ENCODE results near the gene PRB4.
"Not testable (repeated sequence)": the region's sequence is repeated elsewhere in the genome, so short reads cannot be mapped to it uniquely, and the experiment has no call there.

The PRB4 gene

GRCh38 chr12:11310336-11310735, at the start of gene PRB4:
TSS of gene PRB4 (minus strand) at chr12:11310436. CDS start at chr12:11310398, 38 bp downstream.
- TF ChIP-seq ZFX (IDR thresholded peaks at IDR 0.05; ENCODE audit: borderline replicate concordance) (no peak), CTCF (IDR thresholded peaks at IDR 0.05) (no peak)
- no peak within 1 kb of the TSS for H3K27ac ChIP-seq

- not testable (repeated sequence) for H3K27ac ChIP-seq
These were observed 41.5 kb upstream of the PRB4 start for GRCh38 chr12:11351736-11352135.

- no peak overlapping the region for H3K27ac ChIP-seq
- no peak for TF ChIP-seq ZFX (IDR thresholded peaks at IDR 0.05; ENCODE audit: borderline replicate concordance)
These were observed 38.2 kb upstream of the PRB4 start for GRCh38 chr12:11348439-11348838.

GRCh38 chr12:11347810-11348209, 37.6 kb upstream of the PRB4 start:
- no peak overlapping the region for H3K27ac ChIP-seq
- TF ChIP-seq ZFX (IDR thresholded peaks at IDR 0.05; ENCODE audit: borderline replicate concordance), result no peak
- peak; percentile 70 for TF ChIP-seq CTCF (IDR thresholded peaks at IDR 0.05)

GRCh38 chr12:11344500-11344899, 34.3 kb upstream of the PRB4 start:
- TF ChIP-seq ZFX (IDR thresholded peaks at IDR 0.05; ENCODE audit: borderline replicate concordance), result no peak
- no peak for TF ChIP-seq CTCF (IDR thresholded peaks at IDR 0.05)
- no peak overlapping the region for H3K27ac ChIP-seq

- H3K27ac ChIP-seq, result no peak overlapping the region
- TF ChIP-seq CTCF (IDR thresholded peaks at IDR 0.05) (no peak), ZFX (IDR thresholded peaks at IDR 0.05; ENCODE audit: borderline replicate concordance) (no peak)
These were observed 14.2 kb upstream of the PRB4 start for GRCh38 chr12:11324426-11324825.

GRCh38 chr12:11321980-11322379, 11.7 kb upstream of the PRB4 start:
- H3K27ac ChIP-seq, result no peak overlapping the region
- TF ChIP-seq CTCF (IDR thresholded peaks at IDR 0.05) (no peak), ZFX (IDR thresholded peaks at IDR 0.05; ENCODE audit: borderline replicate concordance) (no peak)

GRCh38 chr12:11307143-11307542, 3.1 kb downstream of the PRB4 start:
- TF ChIP-seq ZFX (IDR thresholded peaks at IDR 0.05; ENCODE audit: borderline replicate concordance) (no peak), CTCF (IDR thresholded peaks at IDR 0.05) (no peak)
- H3K27ac ChIP-seq, result no peak overlapping the region

Data from 22Rv1 (cell line).